Prostate gland (tissue), 2 donors: ENCODE measurements around the gene C1QL3.

Experiments
- CTCF ChIP-seq, 4 experiments: fragments of 200-600 bp in 2 of 4; fragments of 450-650 bp in 2 of 4; sonication (generic) in 2 of 4; IDR thresholded peaks; 1 replicate in 3 of 4; 2 replicates in 1 of 4; pipeline ENCODE4 v1.5.1; 2016 to 2019; ENCODE audit warnings: antibody characterized with exemption in 4 of 4, mild to moderate bottlenecking in 2 of 4, moderate library complexity in 2 of 4
- POLR2A ChIP-seq: fragments of 450-650 bp; IDR thresholded peaks from one replicate; pipeline ENCODE4 v1.6.1; 2016; ENCODE audit warnings: antibody characterized with exemption, mild to moderate bottlenecking
- POLR2AphosphoS5 ChIP-seq: sonication (generic); formaldehyde crosslinking; IDR thresholded peaks from one replicate; pipeline ENCODE4 v1.6.1; 2017; ENCODE audit warnings: antibody characterized with exemption

GRCh38 chr10:16481052-16481728, 40.5 kb downstream of the C1QL3 start:
- TF ChIP-seq CTCF (IDR thresholded peaks at IDR 0.05) (no peak), POLR2A (no peak), POLR2AphosphoS5 (no peak)
